ENCODE results near the gene OR2A25. TPM values are rescaled to one million over a fixed set of nuclear protein-coding genes. Genes with fewer than 3 reads are reported as not detected.

Gene OR2A25
- total RNA-seq, 6 donors from 2014 or later: not detected

DNA sequence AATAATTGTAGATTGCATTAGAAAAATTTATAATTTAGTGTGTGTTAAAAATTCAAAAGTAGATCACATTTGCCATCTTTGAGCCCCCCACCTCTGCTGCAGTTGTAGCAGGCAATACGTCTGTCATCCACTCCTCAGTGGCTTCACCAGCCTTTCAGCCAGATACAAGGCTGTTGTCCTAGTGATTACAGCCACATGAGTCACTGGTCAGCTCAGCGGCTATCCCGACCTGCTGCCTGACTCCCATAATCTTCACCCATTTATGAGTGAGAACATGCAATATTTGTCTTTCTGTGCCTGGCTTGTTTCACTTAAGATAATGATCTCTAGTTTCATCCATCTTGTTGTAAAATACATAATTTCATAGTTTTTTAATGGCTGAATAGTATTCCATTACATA lies 11.7 kb upstream of the OR2A25 start:
- Histone ChIP-seq H3K4me1 (no peaks in the 10 kb centered on the region), H3K27ac (no peak overlapping the region), H3K27me3 (no peaks in the 10 kb centered on the region), H3K4me3 (no peak overlapping the region), H3K36me3 (no peaks in the 10 kb centered on the region), H3K9me3 (no peaks in the 10 kb centered on the region)
- DNase-seq (no peak), ATAC-seq (ENCODE audit: low FRiP score in 2 of 2) (no peak)
- TF ChIP-seq POLR2A (IDR thresholded peaks at IDR 0.05): no peak
- TF ChIP-seq POLR2AphosphoS5 (IDR thresholded peaks at IDR 0.05): no peak
- TF ChIP-seq EP300 (IDR thresholded peaks at IDR 0.05): no peak
- TF ChIP-seq, protein P1, sequence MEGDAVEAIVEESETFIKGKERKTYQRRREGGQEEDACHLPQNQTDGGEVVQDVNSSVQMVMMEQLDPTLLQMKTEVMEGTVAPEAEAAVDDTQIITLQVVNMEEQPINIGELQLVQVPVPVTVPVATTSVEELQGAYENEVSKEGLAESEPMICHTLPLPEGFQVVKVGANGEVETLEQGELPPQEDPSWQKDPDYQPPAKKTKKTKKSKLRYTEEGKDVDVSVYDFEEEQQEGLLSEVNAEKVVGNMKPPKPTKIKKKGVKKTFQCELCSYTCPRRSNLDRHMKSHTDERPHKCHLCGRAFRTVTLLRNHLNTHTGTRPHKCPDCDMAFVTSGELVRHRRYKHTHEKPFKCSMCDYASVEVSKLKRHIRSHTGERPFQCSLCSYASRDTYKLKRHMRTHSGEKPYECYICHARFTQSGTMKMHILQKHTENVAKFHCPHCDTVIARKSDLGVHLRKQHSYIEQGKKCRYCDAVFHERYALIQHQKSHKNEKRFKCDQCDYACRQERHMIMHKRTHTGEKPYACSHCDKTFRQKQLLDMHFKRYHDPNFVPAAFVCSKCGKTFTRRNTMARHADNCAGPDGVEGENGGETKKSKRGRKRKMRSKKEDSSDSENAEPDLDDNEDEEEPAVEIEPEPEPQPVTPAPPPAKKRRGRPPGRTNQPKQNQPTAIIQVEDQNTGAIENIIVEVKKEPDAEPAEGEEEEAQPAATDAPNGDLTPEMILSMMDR (IDR thresholded peaks at IDR 0.05): no peak
- WGBS, 2 donors: 87 to 93% methylated on average over 3 of the region's 3 CpGs

DNA sequence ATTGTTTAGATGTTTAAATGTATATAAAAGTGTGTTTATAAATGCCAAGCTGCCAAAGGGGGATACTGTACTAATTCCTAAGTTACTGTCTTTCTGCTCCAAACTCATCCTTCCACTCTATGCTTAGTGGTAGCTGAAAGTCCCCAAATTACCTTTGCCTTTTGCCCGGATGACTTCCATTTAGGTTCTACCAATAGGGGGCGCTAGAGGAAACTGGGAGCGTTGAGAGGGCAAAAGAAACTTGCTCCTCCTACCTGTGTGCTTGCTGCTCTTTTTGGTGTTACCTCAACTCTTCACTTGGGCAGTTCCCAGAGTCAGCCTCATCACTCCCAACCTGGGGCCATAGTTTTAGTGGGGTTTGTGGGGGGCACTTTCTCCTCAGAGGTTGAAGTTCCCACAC lies 5.9 kb upstream of the OR2A25 start:
- WGBS, 2 donors: 35 to 43% methylated on average over 3 of the region's 3 CpGs

DNA sequence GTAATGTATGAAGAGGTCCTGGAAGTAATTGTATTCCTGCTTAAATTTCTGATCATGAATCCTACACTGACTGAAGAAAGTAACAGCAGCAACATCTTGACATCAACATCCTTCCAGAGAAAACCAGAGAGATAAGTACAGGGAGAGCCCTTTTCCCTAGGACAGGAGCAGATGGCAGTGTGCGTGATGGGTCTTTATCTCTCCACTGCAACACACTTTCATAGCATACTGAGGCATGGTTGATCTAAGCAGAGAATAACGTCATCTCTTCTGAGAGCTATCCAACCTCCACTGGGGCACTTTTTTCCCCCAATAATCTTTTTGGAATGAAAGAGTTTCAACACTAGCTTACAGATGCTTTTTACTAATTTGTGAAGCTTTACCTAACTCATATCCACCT lies 342 bp downstream of the OR2A25 start:
- 76 to 87% methylated on average over 2 of the region's 2 CpGs for WGBS, 2 donors
- H3K4me1 ChIP-seq: no peaks in the 10 kb centered on the region
- no peaks in the 10 kb centered on the region for H3K9me3 ChIP-seq
- H3K36me3 ChIP-seq: no peaks in the 10 kb centered on the region
- ATAC-seq (ENCODE audit: low FRiP score in 2 of 2): no peak
- H3K4me3 ChIP-seq: no peak overlapping the region
- no peaks in the 10 kb centered on the region for H3K27me3 ChIP-seq
- TF ChIP-seq, protein P1 (IDR thresholded peaks at IDR 0.05): no peak
- TF ChIP-seq EP300 (IDR thresholded peaks at IDR 0.05) (no peak), POLR2AphosphoS5 (IDR thresholded peaks at IDR 0.05) (no peak), POLR2A (IDR thresholded peaks at IDR 0.05) (no peak)
- no peak overlapping the region for H3K27ac ChIP-seq
- DNase-seq: no peak

More for the DNA sequence above, 5.9 kb upstream of the OR2A25 start:
- Histone ChIP-seq H3K9me3 (no peaks in the 10 kb centered on the region), H3K4me1 (no peaks in the 10 kb centered on the region), H3K27me3 (no peaks in the 10 kb centered on the region), H3K36me3 (no peaks in the 10 kb centered on the region), H3K4me3 (no peak overlapping the region), H3K27ac (no peak overlapping the region)
- DNase-seq (no peak), ATAC-seq (ENCODE audit: low FRiP score in 2 of 2) (no peak)
- TF ChIP-seq, protein P1 (IDR thresholded peaks at IDR 0.05): no peak
- TF ChIP-seq EP300 (IDR thresholded peaks at IDR 0.05) (no peak), POLR2AphosphoS5 (IDR thresholded peaks at IDR 0.05) (no peak), POLR2A (IDR thresholded peaks at IDR 0.05) (no peak)

DNA sequence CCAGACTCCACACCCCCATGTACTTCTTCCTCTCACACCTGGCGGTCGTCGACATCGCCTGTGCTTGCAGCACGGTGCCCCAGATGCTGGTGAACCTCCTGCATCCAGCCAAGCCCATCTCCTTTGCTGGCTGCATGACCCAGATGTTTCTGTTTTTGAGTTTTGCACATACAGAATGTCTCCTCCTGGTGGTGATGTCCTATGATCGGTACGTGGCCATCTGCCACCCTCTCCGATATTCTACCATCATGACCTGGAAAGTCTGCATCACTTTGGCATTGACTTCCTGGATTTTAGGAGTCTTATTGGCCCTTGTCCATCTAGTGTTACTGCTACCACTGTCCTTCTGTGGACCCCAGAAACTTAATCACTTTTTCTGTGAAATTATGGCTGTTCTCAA lies 4.8 kb downstream of the OR2A25 start:
- Histone ChIP-seq H3K4me3 (no peak overlapping the region), H3K27me3 (no peaks in the 10 kb centered on the region), H3K4me1 (no peaks in the 10 kb centered on the region), H3K36me3 (no peaks in the 10 kb centered on the region), H3K27ac (no peak overlapping the region), H3K9me3 (no peaks in the 10 kb centered on the region)
- 91 to 96% methylated on average over 8 of the region's 8 CpGs for WGBS, 2 donors
- no peak for ATAC-seq (ENCODE audit: low FRiP score in 2 of 2)
- peak in 1 of 2 donors; percentile 40 for DNase-seq
- no peak for TF ChIP-seq POLR2A (IDR thresholded peaks at IDR 0.05)

DNA sequence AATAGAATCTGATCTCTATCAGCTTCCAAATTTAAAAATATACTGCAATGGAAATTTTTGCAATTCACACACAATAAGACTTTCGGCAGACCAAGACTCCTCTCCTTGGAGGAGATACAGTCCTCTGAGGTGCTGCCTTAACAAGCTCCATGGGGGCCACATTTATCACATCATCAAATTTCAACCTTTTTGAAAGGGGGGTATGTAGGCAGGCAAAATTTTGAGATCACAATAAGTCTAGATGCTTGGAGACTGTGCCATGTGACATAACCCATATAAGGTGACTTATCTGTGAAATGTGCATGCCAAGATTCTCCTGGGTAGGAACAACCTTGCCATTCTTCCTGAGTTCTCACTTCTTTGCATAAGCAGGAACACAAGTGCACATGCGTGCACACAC lies 16.4 kb downstream of the OR2A25 start, which contains the start of gene OR2A12:
TSS of gene OR2A12 (plus strand) at position 301 of the 400 bp plus-strand sequence. CDS start 8,830 bp downstream, outside the sequence.
- TF ChIP-seq, protein P1 (IDR thresholded peaks at IDR 0.05): no peak
- TF ChIP-seq EP300 (IDR thresholded peaks at IDR 0.05): no peak
- TF ChIP-seq POLR2AphosphoS5 (IDR thresholded peaks at IDR 0.05): no peak
- no peak for TF ChIP-seq POLR2A (IDR thresholded peaks at IDR 0.05)
- H3K27me3 ChIP-seq: no peaks in the 10 kb centered on the region
- peaks cover 0 to 5% (median 4%) of the 10 kb centered on the region in 4 donors for H3K9me3 ChIP-seq
- WGBS, 2 donors: 81 to 83% methylated on average over 2 of the region's 2 CpGs
- no peaks in the 10 kb centered on the region for H3K36me3 ChIP-seq
- no peak within 1 kb of the TSS for H3K27ac ChIP-seq
- DNase-seq (no peak), ATAC-seq (ENCODE audit: low FRiP score in 2 of 2) (no peak)
- H3K4me1 ChIP-seq: no peaks in the 10 kb centered on the region
- H3K4me3 ChIP-seq: no peak within 1 kb of the TSS
